ENCODE measurements around the gene METTL18. TPM values are rescaled to one million over a fixed set of nuclear protein-coding genes. Genes with fewer than 3 reads are reported as not detected.

METTL18 gene
- total RNA-seq, 6 experiments from 2014 or later: 2.2 to 4.4 (median 2.8) TPM

- ATAC-seq (no peak), DNase-seq (no peak)
- TF ChIP-seq CTCF (IDR thresholded peaks at IDR 0.05): no peak
- TF ChIP-seq POLR2A (IDR thresholded peaks at IDR 0.05): no peak
- H3K9me3 ChIP-seq: no peaks in the 10 kb centered on the region
- H3K27me3 ChIP-seq: no peaks in the 10 kb centered on the region
- H3K36me3 ChIP-seq: no peaks in the 10 kb centered on the region
- H3K4me1 ChIP-seq: peaks cover 0 to 11% (median 0%) of the 10 kb centered on the region in 4 donors
- intact Hi-C loops (cut with DNase I): no loop called here
- no peak overlapping the region for H3K4me3 ChIP-seq
- no peak overlapping the region for H3K27ac ChIP-seq
Observed at GRCh38 chr1:169784102-169784501, 10.6 kb downstream of the METTL18 start.

GRCh38 chr1:169782596-169782995 is 12.1 kb downstream of the METTL18 start:
- H3K36me3 ChIP-seq: no peaks in the 10 kb centered on the region
- DNase-seq (no peak), ATAC-seq (no peak)
- intact Hi-C loops (cut with DNase I): no loop called here
- H3K9me3 ChIP-seq: no peaks in the 10 kb centered on the region
- H3K27ac ChIP-seq: no peak overlapping the region
- no peak overlapping the region for H3K4me3 ChIP-seq
- H3K27me3 ChIP-seq: no peaks in the 10 kb centered on the region
- peaks cover 0 to 14% (median 0%) of the 10 kb centered on the region in 4 donors for H3K4me1 ChIP-seq
- TF ChIP-seq CTCF (IDR thresholded peaks at IDR 0.05): no peak
- no peak for TF ChIP-seq POLR2A (IDR thresholded peaks at IDR 0.05)
- 71% methylated on average over 3 of the region's 3 CpGs for WGBS (ENCODE audit: insufficient coverage, low coverage, low lambda C conversion rate, missing lambda C conversion rate)

GRCh38 chr1:169779970-169780369 is 14.7 kb downstream of the METTL18 start:
- no peak overlapping the region for H3K4me3 ChIP-seq
- 38% methylated on average over 4 of the region's 4 CpGs for WGBS (ENCODE audit: insufficient coverage, low coverage, low lambda C conversion rate, missing lambda C conversion rate)
- H3K27ac ChIP-seq: no peak overlapping the region
- no peaks in the 10 kb centered on the region for H3K27me3 ChIP-seq
- no peaks in the 10 kb centered on the region for H3K9me3 ChIP-seq
- ATAC-seq: no peak
- intact Hi-C loops (cut with DNase I): no loop called here
- TF ChIP-seq POLR2A (IDR thresholded peaks at IDR 0.05): no peak
- TF ChIP-seq CTCF (IDR thresholded peaks at IDR 0.05): no peak
- peaks cover 0 to 14% (median 0%) of the 10 kb centered on the region in 4 donors for H3K4me1 ChIP-seq
- H3K36me3 ChIP-seq: no peaks in the 10 kb centered on the region
- DNase-seq: no peak

- Histone ChIP-seq H3K27me3 (no peaks in the 10 kb centered on the region), H3K4me1 (peaks cover 0 to 14% (median 0%) of the 10 kb centered on the region in 4 donors), H3K4me3 (no peak overlapping the region), H3K9me3 (no peaks in the 10 kb centered on the region), H3K27ac (no peak overlapping the region), H3K36me3 (no peaks in the 10 kb centered on the region)
- intact Hi-C loops (cut with DNase I): no loop called here
- ATAC-seq: peak in 2 of 4 donors; percentile 28 to 49
- no peak for TF ChIP-seq CTCF (IDR thresholded peaks at IDR 0.05)
- TF ChIP-seq POLR2A (IDR thresholded peaks at IDR 0.05): no peak
- DNase-seq: no peak
Observed at GRCh38 chr1:169779150-169779549, 15.6 kb downstream of the METTL18 start.

- Histone ChIP-seq H3K27me3 (no peaks in the 10 kb centered on the region), H3K4me3 (no peak overlapping the region), H3K27ac (no peak overlapping the region), H3K4me1 (peaks cover 0 to 14% (median 0%) of the 10 kb centered on the region in 4 donors), H3K36me3 (no peaks in the 10 kb centered on the region), H3K9me3 (no peaks in the 10 kb centered on the region)
- WGBS (ENCODE audit: insufficient coverage, low coverage, low lambda C conversion rate, missing lambda C conversion rate): 69% methylated on average over 3 of the region's 3 CpGs
- ATAC-seq: no peak
- TF ChIP-seq POLR2A (IDR thresholded peaks at IDR 0.05): no peak
- no peak for TF ChIP-seq CTCF (IDR thresholded peaks at IDR 0.05)
- intact Hi-C loops (cut with DNase I): no loop called here
- DNase-seq: no peak
Observed at GRCh38 chr1:169776440-169776839, 18.3 kb downstream of the METTL18 start.

All from right lobe of liver (tissue), 6 donors.